ENCODE results near the gene BMP2K.

DNA sequence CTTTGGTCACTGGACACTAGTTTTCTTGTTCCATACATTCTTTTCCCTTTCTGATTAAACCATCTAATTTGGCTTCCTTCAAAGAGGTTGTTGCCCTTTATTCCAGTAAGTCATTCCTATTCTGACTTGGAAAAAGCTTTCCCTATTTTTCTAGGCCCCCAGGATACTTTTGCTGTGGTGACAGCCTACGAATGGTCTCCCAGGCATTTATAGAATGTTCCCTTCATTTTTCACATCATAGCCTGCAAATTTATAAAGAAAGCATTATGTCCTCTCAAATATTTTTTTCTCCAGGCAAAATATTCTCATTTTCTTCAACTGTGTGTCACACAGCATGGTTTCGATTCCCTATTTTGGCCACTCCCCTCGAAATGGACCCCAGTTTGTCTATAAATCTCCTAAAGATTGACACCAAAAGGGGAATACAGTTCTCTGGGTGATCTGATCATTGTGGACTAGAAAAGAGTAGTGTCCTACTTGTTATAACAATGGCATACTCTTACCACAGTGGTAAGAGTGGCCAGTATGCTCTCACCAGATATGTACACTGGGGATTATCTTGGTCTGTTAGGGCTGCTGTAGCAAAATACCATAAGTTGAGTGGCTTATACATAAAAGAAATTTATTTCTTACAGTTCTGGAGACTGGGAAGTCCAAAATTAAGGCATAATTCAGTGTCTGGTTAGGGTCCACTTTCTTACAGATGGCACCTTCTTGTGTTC is 41.5 kb upstream of the BMP2K start:
- TF ChIP-seq, protein P1, sequence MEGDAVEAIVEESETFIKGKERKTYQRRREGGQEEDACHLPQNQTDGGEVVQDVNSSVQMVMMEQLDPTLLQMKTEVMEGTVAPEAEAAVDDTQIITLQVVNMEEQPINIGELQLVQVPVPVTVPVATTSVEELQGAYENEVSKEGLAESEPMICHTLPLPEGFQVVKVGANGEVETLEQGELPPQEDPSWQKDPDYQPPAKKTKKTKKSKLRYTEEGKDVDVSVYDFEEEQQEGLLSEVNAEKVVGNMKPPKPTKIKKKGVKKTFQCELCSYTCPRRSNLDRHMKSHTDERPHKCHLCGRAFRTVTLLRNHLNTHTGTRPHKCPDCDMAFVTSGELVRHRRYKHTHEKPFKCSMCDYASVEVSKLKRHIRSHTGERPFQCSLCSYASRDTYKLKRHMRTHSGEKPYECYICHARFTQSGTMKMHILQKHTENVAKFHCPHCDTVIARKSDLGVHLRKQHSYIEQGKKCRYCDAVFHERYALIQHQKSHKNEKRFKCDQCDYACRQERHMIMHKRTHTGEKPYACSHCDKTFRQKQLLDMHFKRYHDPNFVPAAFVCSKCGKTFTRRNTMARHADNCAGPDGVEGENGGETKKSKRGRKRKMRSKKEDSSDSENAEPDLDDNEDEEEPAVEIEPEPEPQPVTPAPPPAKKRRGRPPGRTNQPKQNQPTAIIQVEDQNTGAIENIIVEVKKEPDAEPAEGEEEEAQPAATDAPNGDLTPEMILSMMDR (IDR thresholded peaks at IDR 0.05; ENCODE audit: poor library complexity): no peak
- TF ChIP-seq EZH2 (IDR thresholded peaks at IDR 0.05; ENCODE audit: borderline replicate concordance): no peak
